Measurements from ENCODE around the gene TBC1D12.
"Not testable (repeated sequence)": the region's sequence is repeated elsewhere in the genome, so short reads cannot be mapped to it uniquely, and the experiment has no call there.

Gene TBC1D12

DNA sequence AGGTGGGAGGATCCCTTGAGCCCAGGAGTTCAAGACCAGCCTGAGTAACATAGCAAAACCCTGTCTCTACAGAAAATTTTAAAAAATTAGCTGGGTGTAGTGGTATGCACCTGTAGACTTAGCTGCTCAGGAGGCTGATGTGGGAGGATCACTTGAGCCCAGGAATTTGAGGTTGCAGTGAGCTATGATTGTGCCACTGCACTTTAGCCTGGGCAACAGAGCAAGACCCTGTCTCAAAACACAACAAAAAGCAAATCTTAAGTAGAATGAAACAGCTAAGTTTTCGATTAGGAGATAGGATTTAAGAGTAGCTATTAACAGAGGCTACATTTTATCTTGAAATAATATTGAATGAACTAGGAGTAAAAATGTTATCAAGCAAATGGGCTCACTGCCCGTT, 139.9 kb downstream of the TBC1D12 start:
- not testable (repeated sequence) for DNase-seq (ENCODE audit: low read depth in 1 of 2, low spot score in 1 of 2)

DNA sequence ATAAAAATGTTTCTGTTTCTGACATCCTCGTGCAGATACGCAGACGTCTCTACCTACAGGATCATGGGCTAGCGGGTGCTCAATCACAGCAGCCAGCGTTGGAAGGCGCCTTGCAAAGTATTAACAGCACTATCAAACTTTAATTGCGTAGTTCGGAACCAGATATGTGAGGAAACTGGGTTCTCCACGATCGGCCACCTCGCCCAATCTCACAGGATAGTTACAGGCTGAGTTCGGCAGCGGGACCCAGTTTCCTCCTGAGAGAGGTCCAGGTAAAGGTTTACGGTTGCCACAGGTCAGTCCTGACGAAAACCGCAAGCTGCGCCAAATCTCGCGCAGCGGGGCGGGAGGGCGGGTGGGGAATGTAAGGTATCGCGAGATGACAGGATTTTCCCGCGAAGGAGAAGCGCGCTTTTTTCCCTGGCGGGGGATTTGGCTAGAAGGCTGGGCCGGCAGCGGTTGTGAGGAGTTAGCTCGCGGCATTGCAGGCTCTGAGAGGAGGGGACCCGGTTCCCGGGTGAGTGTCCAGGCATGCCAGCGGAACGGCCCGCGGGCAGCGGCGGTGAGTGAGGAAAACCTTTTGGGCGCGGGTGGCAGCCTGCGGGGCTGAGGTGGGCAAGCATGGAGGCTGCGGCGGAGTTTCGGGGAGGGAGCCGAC, 143.2 kb downstream of the TBC1D12 start, which contains the start of gene HELLS:
Gene HELLS (plus strand): TSS at position 398 of the 658 bp plus-strand sequence. CDS start 134 bp downstream, at position 532.
- peak; percentile 33 to 50 for DNase-seq (ENCODE audit: low read depth in 1 of 2, low spot score in 1 of 2)

- DNase-seq (ENCODE audit: low read depth in 1 of 2, low spot score in 1 of 2), result no peak
Measured at GRCh38 chr10:94546049-94546900, 143.9 kb downstream of the TBC1D12 start.

- DNase-seq (ENCODE audit: low read depth in 1 of 2, low spot score in 1 of 2), result no peak
Measured at GRCh38 chr10:94546901-94547185, 144.5 kb downstream of the TBC1D12 start.

GRCh38 chr10:94549221-94549620, 146.9 kb downstream of the TBC1D12 start:
- DNase-seq (ENCODE audit: low read depth in 1 of 2, low spot score in 1 of 2), result no peak

GRCh38 chr10:94567714-94568307, 165.5 kb downstream of the TBC1D12 start:
- DNase-seq (ENCODE audit: low read depth in 1 of 2, low spot score in 1 of 2), result not testable (repeated sequence)

GRCh38 chr10:94571081-94571480, 168.7 kb downstream of the TBC1D12 start:
- DNase-seq (ENCODE audit: low read depth in 1 of 2, low spot score in 1 of 2), result no peak

- DNase-seq (ENCODE audit: low read depth in 1 of 2, low spot score in 1 of 2), result no peak
Measured at GRCh38 chr10:94571528-94571927, 169.2 kb downstream of the TBC1D12 start.

DNA sequence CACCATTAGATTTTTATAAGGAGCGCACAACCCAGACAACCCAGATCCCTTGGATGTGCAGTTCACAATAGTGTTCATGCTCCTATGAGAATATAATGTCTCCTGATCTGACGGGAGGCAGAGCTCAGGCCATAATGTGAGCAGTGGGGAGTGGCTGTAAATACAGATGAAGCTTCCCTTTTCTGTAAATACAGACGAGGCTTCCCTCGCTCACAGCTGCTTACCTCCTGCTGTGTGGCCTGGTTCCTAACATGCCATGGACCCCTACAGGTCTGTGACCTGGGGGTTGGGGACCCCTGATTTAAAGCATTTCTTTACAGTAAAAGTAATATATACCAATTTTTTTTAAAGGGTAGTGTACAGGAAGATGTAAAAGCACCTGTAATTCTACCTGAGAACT, 176.4 kb downstream of the TBC1D12 start:
- DNase-seq (ENCODE audit: low read depth in 1 of 2, low spot score in 1 of 2), result no peak

DNA sequence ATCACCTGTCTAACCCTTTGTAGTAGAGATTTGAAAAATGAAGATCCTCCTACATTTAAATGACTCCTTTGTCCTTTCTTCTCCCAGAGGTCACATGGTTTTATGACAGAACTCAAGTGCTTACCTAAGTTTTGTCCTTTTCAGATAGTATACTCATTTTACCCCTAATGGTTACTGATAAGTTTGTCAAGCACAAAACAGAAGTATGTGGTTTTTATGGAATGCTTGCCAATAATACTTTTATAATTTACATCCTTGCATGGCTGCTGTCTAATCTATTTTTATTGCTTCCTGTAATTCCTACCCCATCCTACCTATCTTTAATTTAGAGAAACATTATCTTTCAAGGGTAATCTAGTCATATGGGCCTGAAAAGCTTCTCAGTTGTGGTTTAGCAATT, 180.8 kb downstream of the TBC1D12 start:
- DNase-seq (ENCODE audit: low read depth in 1 of 2, low spot score in 1 of 2), result no peak
